ENCODE results near the gene ZNF410. TPM values are rescaled to one million over a fixed set of nuclear protein-coding genes. Genes with fewer than 3 reads are reported as not detected.
"Not testable (repeated sequence)": the region's sequence is repeated elsewhere in the genome, so short reads cannot be mapped to it uniquely, and the experiment has no call there.

Gene ZNF410
- total RNA-seq, 1 donor from 2014 or later: 53.7 TPM

DNA sequence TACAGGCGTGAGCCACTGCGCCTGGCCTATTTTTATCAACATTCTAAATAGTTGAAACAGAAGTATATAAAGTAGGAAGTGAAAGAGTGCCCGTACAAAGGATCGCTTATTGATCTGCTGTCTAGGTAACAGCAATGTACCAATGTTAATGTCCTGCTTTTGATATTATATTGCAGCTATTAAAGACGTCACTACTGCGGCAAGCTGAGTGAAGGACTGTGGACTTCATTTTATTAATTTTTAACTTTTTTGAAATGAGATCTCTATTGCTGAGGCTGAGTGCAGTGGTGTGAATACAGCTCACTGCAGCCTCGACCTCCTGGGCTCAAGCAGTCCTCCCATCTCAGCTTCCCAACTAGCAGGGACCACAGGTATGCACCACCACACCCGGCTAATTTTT lies 24.2 kb upstream of the ZNF410 start:
- no peak for DNase-seq (ENCODE audit: low spot score in 2 of 2, unreplicated experiment in 2 of 2)
- no peaks in the 10 kb centered on the region for H3K27me3 Mint-ChIP-seq (ENCODE audit: low read depth)
- peaks cover 23% of the 10 kb centered on the region for H3K36me3 Mint-ChIP-seq
- no peaks in the 10 kb centered on the region for H3K4me1 Mint-ChIP-seq
- no peak overlapping the region for H3K27ac Mint-ChIP-seq
- H3K4me3 Mint-ChIP-seq: no peak overlapping the region
- no peak for TF ChIP-seq CTCF (IDR thresholded peaks at IDR 0.05; ENCODE audit: unreplicated experiment)
- H3K9me3 Mint-ChIP-seq: no peaks in the 10 kb centered on the region

DNA sequence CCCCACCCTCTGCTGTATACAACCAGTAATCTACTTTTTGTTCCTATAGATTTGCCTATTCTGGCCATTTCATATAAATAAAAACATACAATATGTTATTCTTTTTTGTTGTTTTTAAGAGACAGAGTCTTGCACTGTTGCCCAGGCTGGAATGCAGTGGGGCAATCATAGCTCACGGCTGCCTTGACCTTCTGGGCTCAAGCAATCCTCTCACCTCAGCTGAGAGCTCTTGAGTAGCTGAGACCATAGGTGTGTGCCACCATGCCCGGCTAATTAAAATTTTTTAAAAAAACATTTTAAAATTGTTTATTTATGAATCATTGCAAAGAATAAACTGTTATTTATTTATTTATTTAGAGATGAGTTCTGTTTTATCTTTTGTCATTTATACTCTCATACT lies 23.4 kb upstream of the ZNF410 start:
- H3K4me1 Mint-ChIP-seq: no peaks in the 10 kb centered on the region
- H3K27me3 Mint-ChIP-seq (ENCODE audit: low read depth): no peaks in the 10 kb centered on the region
- no peak overlapping the region for H3K27ac Mint-ChIP-seq
- no peaks in the 10 kb centered on the region for H3K9me3 Mint-ChIP-seq
- DNase-seq (ENCODE audit: low spot score in 2 of 2, unreplicated experiment in 2 of 2): no peak
- no peak for TF ChIP-seq CTCF (IDR thresholded peaks at IDR 0.05; ENCODE audit: unreplicated experiment)
- no peak overlapping the region for H3K4me3 Mint-ChIP-seq
- H3K36me3 Mint-ChIP-seq: peaks cover 23% of the 10 kb centered on the region

GRCh38 chr14:73865534-73866113 lies 21.0 kb upstream of the ZNF410 start:
- no peak for TF ChIP-seq CTCF (IDR thresholded peaks at IDR 0.05; ENCODE audit: unreplicated experiment)
- no peaks in the 10 kb centered on the region for H3K27me3 Mint-ChIP-seq (ENCODE audit: low read depth)
- no peaks in the 10 kb centered on the region for H3K9me3 Mint-ChIP-seq
- no peaks in the 10 kb centered on the region for H3K4me1 Mint-ChIP-seq
- H3K4me3 Mint-ChIP-seq: no peak overlapping the region
- no peak for DNase-seq (ENCODE audit: low spot score in 2 of 2, unreplicated experiment in 2 of 2)
- no peak overlapping the region for H3K27ac Mint-ChIP-seq
- H3K36me3 Mint-ChIP-seq: peaks cover 23% of the 10 kb centered on the region

- not testable (repeated sequence) for H3K4me3 Mint-ChIP-seq; DNase-seq (ENCODE audit: low spot score in 2 of 2, unreplicated experiment in 2 of 2); H3K9me3 Mint-ChIP-seq; H3K27me3 Mint-ChIP-seq (ENCODE audit: low read depth); H3K4me1 Mint-ChIP-seq; H3K27ac Mint-ChIP-seq; H3K36me3 Mint-ChIP-seq
Measured at GRCh38 chr14:73869754-73870153, 16.9 kb upstream of the ZNF410 start.

DNA sequence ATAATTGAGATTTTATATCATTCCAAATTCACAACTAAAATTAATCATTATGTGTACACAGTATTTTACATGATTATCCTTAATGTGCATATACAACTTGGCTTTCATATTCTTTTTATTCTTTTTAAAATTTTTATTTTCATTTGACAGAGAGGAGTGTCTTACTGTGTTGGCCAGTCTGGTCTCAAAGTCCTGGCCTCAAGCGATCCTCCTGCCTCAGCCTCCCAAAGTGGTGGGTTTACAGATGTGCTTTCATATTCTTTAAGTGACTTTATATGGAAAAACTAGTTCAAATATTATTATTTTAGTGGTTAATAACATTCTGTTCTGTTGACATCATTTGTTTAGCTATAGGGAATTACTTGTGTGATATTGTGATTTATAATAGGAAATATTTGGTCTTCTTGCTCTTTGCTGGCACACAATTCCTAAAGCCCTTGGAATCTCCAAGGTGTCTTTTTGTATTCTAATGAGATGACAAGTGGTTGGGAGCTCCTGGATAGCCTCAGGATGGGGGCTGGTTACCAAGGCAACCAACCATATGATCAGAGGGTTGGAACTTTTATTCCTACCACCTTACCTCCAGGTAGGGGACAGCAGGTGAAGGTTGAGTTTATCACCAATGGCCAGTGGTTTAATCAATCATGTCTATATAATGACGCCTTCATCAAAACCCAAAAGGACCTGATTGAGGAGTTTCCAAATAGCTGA lies 16.0 kb upstream of the ZNF410 start:
- Mint-ChIP-seq H3K36me3 (peaks cover 8% of the 10 kb centered on the region), H3K4me3 (no peak overlapping the region), H3K4me1 (no peaks in the 10 kb centered on the region), H3K27ac (no peak overlapping the region), H3K27me3 (ENCODE audit: low read depth) (no peaks in the 10 kb centered on the region), H3K9me3 (no peaks in the 10 kb centered on the region)
- DNase-seq (ENCODE audit: low spot score in 2 of 2, unreplicated experiment in 2 of 2): no peak
- no peak for TF ChIP-seq CTCF (IDR thresholded peaks at IDR 0.05; ENCODE audit: unreplicated experiment)

DNA sequence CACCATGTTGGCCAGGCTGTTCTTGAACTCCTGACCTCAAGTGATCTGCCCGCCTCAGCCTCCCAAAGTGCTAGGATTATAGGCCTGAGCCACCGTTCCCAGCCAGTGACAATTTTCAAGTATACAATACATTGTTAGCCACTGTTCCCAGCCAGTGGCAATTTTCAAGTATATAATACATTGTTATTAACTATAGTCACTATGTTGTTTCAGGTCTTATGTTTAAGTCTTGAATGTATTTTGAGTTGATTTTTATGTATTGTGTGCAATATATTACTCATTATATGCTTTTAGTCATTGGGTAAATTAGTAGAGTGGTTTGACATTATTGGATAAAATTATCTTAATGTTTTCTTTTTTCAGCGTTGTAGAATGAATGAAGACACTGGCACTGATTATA lies 13.0 kb upstream of the ZNF410 start:
- H3K27ac Mint-ChIP-seq: no peak overlapping the region
- DNase-seq (ENCODE audit: low spot score in 2 of 2, unreplicated experiment in 2 of 2): no peak
- H3K9me3 Mint-ChIP-seq: no peaks in the 10 kb centered on the region
- H3K4me3 Mint-ChIP-seq: no peak overlapping the region
- no peaks in the 10 kb centered on the region for H3K4me1 Mint-ChIP-seq
- no peaks in the 10 kb centered on the region for H3K27me3 Mint-ChIP-seq (ENCODE audit: low read depth)
- peaks cover 4% of the 10 kb centered on the region for H3K36me3 Mint-ChIP-seq
- no peak for TF ChIP-seq CTCF (IDR thresholded peaks at IDR 0.05; ENCODE audit: unreplicated experiment)
